Endodermal cell (in vitro differentiated cells): Measurements from ENCODE around the gene KCNK1. TPM values are rescaled to one million over a fixed set of nuclear protein-coding genes. Genes with fewer than 3 reads are reported as not detected.

Experiments used
- DNase-seq: peaks from one replicate; pipeline ENCODE4 v3.0.0-alpha.2; 2017
- H3K27ac ChIP-seq: 2 replicates; pipeline ENCODE4 v1.5.1; 2013; ENCODE audit warnings: mild to moderate bottlenecking, low read depth, low read length, moderate library complexity
- H3K27me3 ChIP-seq: 2 replicates; pipeline ENCODE4 v1.6.1; 2013; ENCODE audit warnings: mild to moderate bottlenecking, low read length, moderate library complexity; ENCODE audit not compliant: insufficient read depth, control insufficient read depth, poor library complexity, severe bottlenecking
- H3K36me3 ChIP-seq: 2 replicates; pipeline ENCODE4 v1.7.0; 2013; ENCODE audit warnings: mild to moderate bottlenecking, low read length, moderate library complexity; ENCODE audit not compliant: control insufficient read depth, insufficient read depth
- H3K4me1 ChIP-seq: one replicate; pipeline ENCODE4 v1.7.0; 2013; ENCODE audit warnings: low read length; ENCODE audit not compliant: control insufficient read depth, insufficient read depth
- H3K4me3 ChIP-seq: 2 replicates; pipeline ENCODE4 v1.5.1; 2013; ENCODE audit warnings: mild to moderate bottlenecking, low read length, moderate library complexity
- H3K9ac ChIP-seq: 2 replicates; pipeline ENCODE4 v1.6.1; 2013; ENCODE audit warnings: mild to moderate bottlenecking, low read length, moderate library complexity; ENCODE audit not compliant: poor library complexity, severe bottlenecking; ENCODE audit errors: extremely low read depth
- H3K9me3 ChIP-seq: 2 replicates; pipeline ENCODE4 v1.6.1; 2013; ENCODE audit warnings: mild to moderate bottlenecking, low read length, moderate library complexity; ENCODE audit not compliant: control insufficient read depth
- H3K27ac Mint-ChIP-seq: 2 replicates; pipeline ENCODE4 v1.8.0; 2020; ENCODE audit warnings: mixed read lengths
- H3K27me3 Mint-ChIP-seq: 2 replicates; pipeline ENCODE4 v1.8.0; 2021; ENCODE audit warnings: mild to moderate bottlenecking, mixed read lengths; ENCODE audit not compliant: insufficient read depth
- H3K36me3 Mint-ChIP-seq: 2 replicates; pipeline ENCODE4 v1.8.0; 2020; ENCODE audit warnings: low read depth, mixed read lengths
- H3K4me1 Mint-ChIP-seq: 2 replicates; pipeline ENCODE4 v1.8.0; 2020; ENCODE audit warnings: mixed read lengths
- H3K4me3 Mint-ChIP-seq: 2 replicates; pipeline ENCODE4 v1.8.0; 2020; ENCODE audit warnings: mild to moderate bottlenecking, moderate library complexity, mixed read lengths
- H3K9me3 Mint-ChIP-seq: 2 replicates; pipeline ENCODE4 v1.8.0; 2020; ENCODE audit warnings: mild to moderate bottlenecking, mixed read lengths
- CTCF ChIP-seq: fragments of 200-600 bp; sonication (generic); conservative IDR thresholded peaks from 2 replicates; pipeline ENCODE4 v1.5.0; 2021; ENCODE audit warnings: antibody characterized with exemption, mild to moderate bottlenecking
- WGBS, 2 experiments: methylation state at CpG; one replicate each; pipeline versions ENCODE4 v1.1.5 to v1.1.7; 2013; ENCODE audit warnings: missing lambda C conversion rate in 2 of 2, mixed read lengths in 1 of 2; ENCODE audit not compliant: insufficient coverage in 1 of 2, insufficient read length in 1 of 2; 5-methylcytosine and 5-hydroxymethylcytosine counted together
- total RNA-seq, 2 donors: library from RNA; stranded (reverse); fragmentation: NEBNext Ultra II Directional in 1 of 2; extraction: Animal tissue kit (Norgen Biotek cat#: 25700) in 1 of 2; gene quantifications; 2 replicates in 1 of 2; 3 replicates in 1 of 2; pipeline ENCODE4 v1.2.1, GENCODE V29; 2021

The KCNK1 gene
- total RNA-seq, 2 donors from 2014 or later: 50.1 to 55.7 TPM

- no peak overlapping the region for H3K9ac ChIP-seq
- H3K4me3 ChIP-seq: no peak overlapping the region
- peaks cover 9% of the 10 kb centered on the region for H3K4me1 ChIP-seq
- Mint-ChIP-seq H3K36me3 (peaks cover 84% of the 10 kb centered on the region), H3K4me1 (peaks cover 23% of the 10 kb centered on the region), H3K4me3 (no peak overlapping the region), H3K27ac (no peak overlapping the region), H3K27me3 (no peaks in the 10 kb centered on the region), H3K9me3 (peaks cover 12% of the 10 kb centered on the region)
- 89 to 96% methylated on average over 2 to 5 of the region's 5 CpGs for WGBS, 2 experiments
- H3K36me3 ChIP-seq: peaks cover 84% of the 10 kb centered on the region
- H3K27me3 ChIP-seq: no peaks in the 10 kb centered on the region
- peaks cover 25% of the 10 kb centered on the region for H3K9me3 ChIP-seq
- no peak for TF ChIP-seq CTCF
- no peak overlapping the region for H3K27ac ChIP-seq
- DNase-seq: no peak
Measured at GRCh38 chr1:233671286-233671685, 57.4 kb downstream of the KCNK1 start.

- peaks cover 83% of the 10 kb centered on the region for H3K36me3 Mint-ChIP-seq
Measured at GRCh38 chr1:233672732-233673131, 58.8 kb downstream of the KCNK1 start.

GRCh38 chr1:233673261-233673946 lies 59.5 kb downstream of the KCNK1 start:
- no peak for TF ChIP-seq CTCF
- peaks cover 13% of the 10 kb centered on the region for H3K4me1 ChIP-seq
- Mint-ChIP-seq H3K27me3 (no peaks in the 10 kb centered on the region), H3K36me3 (peaks cover 83% of the 10 kb centered on the region), H3K9me3 (peaks cover 16% of the 10 kb centered on the region), H3K4me3 (no peak overlapping the region), H3K4me1 (peaks cover 40% of the 10 kb centered on the region), H3K27ac (no peak overlapping the region)
- no peaks in the 10 kb centered on the region for H3K27me3 ChIP-seq
- H3K36me3 ChIP-seq: peaks cover 75% of the 10 kb centered on the region
- H3K4me3 ChIP-seq: no peak overlapping the region
- no peak overlapping the region for H3K9ac ChIP-seq
- WGBS, 2 experiments: 92 to 98% methylated on average over 6 to 8 of the region's 8 CpGs
- H3K27ac ChIP-seq: no peak overlapping the region
- H3K9me3 ChIP-seq: peaks cover 36% of the 10 kb centered on the region
- no peak for DNase-seq

More at GRCh38 chr1:233672732-233673131, 58.8 kb downstream of the KCNK1 start:
- H3K27ac Mint-ChIP-seq: no peak overlapping the region
- H3K27me3 Mint-ChIP-seq: no peaks in the 10 kb centered on the region
- WGBS, 2 experiments: 94 to 100% methylated on average over 5 to 6 of the region's 6 CpGs
- Histone ChIP-seq H3K4me1 (peaks cover 13% of the 10 kb centered on the region), H3K9ac (no peak overlapping the region), H3K9me3 (peaks cover 30% of the 10 kb centered on the region), H3K36me3 (peaks cover 75% of the 10 kb centered on the region), H3K27ac (no peak overlapping the region), H3K27me3 (no peaks in the 10 kb centered on the region), H3K4me3 (no peak overlapping the region)
- no peak for DNase-seq
- no peak overlapping the region for H3K4me3 Mint-ChIP-seq
- peaks cover 16% of the 10 kb centered on the region for H3K9me3 Mint-ChIP-seq
- no peak for TF ChIP-seq CTCF
- H3K4me1 Mint-ChIP-seq: peaks cover 34% of the 10 kb centered on the region
